ENCODE data around the gene FHL2.
"Not testable (repeated sequence)": the region's sequence is repeated elsewhere in the genome, so short reads cannot be mapped to it uniquely, and the experiment has no call there.

The FHL2 gene

DNA sequence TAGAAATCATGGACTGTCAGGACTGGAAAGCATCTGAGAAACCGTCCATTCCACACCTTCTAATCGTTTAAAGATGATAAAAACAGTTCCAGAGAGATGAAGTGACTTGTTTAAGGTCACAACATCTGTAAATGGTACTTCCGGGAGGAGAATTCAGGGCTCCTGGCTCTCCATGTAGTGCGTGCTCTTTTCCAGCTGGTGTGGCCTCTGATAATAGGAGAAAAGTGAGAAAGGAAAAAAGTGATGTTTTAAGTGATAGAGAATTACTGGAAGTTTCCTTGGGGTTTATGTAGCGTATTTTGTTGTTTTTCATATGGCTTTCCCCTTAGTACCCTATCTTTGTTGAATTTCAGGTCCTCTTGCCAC lies 60.8 kb downstream of the FHL2 start:
- DNase-seq (ENCODE audit: low spot score): no peak

DNA sequence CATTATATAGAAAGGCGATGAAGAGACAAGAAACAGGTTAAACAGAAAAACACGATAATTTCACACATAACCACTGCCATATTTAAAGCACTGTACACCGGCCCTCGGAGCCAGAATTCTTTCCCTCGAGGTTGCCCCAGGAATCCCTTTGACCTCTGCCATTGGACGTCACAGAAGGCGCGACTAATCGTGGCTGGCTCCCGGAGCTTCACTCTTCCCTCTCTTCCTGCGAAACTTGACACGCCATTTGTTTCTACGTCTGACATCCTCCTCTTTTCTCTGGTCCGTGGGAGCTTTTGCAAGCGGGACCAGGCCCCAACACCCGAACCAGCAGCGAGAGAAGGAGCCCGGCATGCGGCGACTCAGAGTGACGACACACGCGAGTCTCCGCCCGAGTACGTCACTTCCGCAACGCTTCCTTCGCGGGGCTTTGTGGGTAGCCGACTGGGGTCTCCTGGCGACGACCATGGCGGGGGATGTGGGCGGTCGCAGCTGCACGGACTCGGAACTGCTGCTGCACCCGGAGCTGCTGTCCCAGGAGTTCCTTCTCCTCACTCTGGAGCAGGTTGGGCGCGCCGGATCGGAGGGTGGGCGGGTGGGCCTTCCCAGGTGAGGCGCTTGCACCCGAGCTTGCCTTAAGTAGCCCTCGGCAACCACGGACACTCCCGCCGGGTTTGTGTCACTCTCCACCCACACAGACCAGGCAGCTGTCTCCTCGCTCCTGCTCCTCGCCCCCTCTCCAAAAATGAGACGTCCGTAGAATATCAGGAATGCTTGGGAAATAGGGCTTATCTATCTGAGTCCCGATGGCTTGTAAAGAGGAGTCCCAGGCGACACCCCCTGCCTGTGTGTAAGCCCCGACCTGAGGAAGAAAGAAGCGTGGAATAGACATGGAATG lies 61.5 kb downstream of the FHL2 start, which contains the start of gene C2orf49:
TSS of gene C2orf49 (plus strand) at position 419 of the 898 bp plus-strand sequence. CDS start at position 467, 48 bp downstream.
- peak; percentile 88 for DNase-seq (ENCODE audit: low spot score)

DNA sequence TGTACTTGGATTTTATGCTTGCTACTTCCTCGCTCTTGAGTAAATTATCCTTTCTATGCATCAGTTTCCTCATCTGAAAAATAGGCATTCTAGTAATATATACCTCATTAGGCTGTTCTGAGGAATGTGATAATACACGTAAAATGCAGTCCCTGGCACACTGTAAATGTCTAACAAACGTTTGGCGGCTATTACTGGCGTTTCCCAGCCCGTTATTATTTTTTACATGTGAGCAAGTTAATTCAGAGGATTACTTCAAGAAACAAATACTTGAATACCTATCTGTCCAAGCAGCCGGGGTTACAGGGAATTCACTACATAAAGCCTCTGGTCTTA lies 62.1 kb downstream of the FHL2 start:
- no peak for DNase-seq (ENCODE audit: low spot score)

DNA sequence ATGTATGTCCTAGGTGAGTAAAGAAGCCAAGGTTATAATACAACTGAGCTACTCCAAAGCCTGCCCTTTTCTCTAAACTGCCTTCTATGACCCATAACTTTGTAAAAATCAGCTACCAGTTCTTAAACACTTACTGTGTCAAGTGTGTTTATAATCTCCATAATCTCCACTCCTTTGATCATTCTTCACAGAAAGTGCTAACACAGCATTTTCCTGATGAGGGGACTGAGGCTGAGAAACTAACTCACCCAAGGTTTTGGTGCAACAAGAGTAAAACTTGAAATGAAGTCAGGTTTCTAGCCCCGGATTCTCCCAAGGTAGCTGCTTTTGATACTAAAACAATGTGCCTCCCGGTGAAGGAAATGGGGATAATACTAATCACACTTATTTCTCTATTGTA lies 63.4 kb downstream of the FHL2 start:
- DNase-seq (ENCODE audit: low spot score): no peak

DNA sequence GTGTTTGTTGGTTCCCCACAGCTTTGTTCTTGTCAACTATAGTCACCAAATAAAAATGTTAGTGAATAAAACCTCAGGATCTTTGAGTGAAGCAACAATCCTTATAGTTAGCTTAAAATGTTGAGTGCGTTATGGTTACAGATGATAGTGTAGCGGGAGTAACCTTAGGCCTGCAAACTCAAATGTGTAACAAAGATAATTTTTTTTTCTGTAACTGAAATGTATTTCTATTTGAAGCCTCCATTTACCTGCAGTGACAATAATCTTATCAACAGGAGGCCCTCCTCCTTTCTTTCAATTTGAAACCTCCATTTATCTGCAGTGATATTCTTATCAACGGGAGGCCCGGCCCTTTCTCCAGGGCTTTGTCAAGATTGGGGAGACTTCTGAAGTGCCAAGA lies 64.6 kb downstream of the FHL2 start:
- DNase-seq (ENCODE audit: low spot score): no peak

DNA sequence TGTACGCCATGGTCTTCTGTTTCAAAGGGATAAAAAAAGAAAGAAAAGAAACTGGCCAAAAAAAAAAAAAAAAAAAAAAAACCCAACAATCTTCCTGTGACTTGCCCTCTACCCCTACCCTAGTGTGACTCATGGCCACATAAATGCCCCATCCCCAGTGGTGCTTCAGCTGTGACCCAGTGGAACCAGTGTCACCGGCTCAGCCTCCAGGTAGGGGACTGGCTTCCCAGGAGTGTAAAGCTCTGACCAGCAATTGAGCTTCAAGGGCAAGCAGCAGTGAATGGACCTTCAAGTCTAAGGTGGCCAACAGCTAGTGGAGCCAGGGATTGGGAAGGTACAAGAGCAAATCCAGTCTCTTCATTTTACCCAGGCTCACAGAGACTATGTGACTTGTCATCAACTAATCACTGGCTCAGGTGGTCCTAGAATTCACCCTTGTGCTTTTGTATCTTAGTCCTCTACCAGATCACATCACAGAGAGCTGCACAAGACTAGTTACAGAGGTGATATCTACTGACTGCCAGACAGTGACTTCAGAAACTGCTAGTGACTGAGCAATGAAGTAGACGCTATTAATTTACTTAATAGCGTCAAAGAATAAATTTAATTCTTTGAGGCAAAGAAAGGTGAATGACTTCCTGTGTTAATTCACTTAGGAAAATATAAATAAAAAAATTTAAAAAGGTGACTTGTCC lies 68.0 kb downstream of the FHL2 start:
- DNase-seq (ENCODE audit: low spot score): no peak

DNA sequence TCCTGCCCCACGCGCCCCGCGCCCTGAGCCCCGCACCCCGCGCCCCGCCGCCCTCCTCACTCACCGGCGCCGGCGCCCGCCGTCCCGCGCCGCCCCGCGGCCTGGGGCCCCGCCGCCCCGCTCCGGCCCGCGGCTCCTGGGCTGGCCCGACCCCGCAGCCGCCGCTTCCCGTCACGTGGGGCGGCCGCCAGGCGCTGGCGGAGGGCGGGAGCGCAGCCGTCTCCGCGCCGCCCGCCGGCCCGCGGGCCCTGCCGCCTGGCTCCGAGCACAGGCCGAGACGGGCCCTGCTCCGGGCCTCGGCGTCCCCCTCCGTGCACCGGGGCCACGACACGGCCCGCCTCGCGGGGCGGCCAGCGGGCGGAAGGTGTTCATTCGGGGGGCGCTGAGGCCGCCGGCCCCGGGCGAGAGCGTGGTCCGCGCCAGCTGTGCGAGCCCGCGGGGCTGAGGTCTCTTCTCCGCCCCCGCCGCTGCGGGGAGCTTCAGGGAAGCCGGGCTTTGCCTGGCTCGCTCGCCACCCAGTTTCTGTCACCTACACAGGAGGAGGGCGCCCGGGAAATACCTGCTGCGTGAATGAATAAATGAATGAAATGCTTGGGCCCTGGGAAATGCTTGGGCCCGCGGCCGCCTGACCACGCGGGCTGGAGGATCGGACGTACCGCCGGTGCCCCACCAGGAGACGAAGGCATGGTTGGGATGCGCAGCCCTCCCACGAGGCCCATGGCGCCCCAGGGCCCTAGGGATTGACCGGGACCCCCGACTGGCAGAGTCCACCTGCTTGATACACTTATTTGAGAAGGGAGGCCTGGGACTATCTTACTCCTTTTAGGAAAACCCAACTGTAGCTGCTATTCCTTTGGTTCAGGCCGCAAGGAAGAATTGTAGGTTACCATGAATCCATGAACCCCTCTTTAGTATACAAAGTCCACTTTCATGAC lies 69.0 kb downstream of the FHL2 start, which contains the start of gene TGFBRAP1:
TSS of gene TGFBRAP1 (minus strand) at position 175 of the 935 bp plus-strand sequence. CDS start 21,434 bp downstream, outside the sequence.
- peak; percentile 56 for DNase-seq (ENCODE audit: low spot score)

DNA sequence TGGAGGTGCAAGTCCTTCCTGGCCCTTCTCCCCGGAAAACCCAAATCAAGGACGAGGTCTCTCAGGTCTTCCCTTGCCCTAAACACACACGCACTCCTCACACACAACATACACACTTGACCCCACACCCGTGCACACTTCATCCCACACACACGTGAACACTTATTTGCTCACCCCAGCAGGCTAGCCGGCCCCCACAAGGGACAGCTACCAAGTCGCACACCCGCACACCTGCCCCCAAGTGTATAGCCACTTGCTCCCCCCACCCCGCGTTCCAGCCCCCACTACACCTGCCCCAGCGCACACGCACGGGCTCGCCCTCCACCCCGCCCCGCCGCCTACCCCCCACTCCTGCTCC lies 69.7 kb downstream of the FHL2 start:
- peak; percentile 25 for DNase-seq (ENCODE audit: low spot score)

DNA sequence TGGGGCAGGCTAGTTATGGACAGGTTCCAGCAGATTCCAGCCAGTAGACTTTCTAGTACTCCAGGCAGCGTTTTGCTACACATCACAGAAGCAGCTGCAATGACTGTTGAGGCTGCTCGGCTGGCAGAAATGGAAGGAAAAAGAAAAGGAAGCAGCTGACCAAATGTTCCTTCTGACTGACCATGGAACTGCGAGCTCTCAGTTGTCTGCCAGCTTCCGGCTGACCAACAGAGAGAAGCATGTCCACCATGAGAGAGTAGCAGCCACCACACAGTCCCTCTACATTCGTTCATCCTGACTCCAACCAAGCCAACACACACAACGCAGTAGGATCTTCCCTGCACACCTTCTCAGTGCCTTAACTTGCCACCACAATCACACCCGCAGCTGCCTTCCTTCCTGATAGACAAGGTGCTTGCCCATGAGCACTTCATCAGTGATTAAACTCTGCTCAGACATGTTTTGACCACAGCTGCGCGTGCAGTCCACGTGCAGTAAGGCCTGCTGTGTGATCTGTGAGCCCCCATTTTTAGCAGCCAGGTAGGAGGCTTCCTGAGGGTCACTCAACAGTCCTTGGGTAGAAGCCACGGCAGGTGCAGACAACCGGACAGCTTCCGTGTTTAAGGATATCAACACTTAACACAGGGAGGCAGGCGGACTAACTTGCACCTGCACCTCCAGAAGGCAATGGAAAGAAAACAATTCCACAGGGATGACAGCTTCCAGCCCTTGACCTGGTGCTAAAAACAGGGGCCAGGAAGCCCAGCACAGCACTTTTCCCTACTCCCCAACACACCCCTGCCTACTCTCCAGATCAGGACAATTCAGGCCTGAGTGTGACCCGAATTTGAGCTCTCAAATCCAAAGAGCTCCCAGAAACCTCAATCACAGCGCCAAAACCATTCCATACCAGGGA lies 70.3 kb downstream of the FHL2 start:
- DNase-seq (ENCODE audit: low spot score): peak; percentile 61

DNA sequence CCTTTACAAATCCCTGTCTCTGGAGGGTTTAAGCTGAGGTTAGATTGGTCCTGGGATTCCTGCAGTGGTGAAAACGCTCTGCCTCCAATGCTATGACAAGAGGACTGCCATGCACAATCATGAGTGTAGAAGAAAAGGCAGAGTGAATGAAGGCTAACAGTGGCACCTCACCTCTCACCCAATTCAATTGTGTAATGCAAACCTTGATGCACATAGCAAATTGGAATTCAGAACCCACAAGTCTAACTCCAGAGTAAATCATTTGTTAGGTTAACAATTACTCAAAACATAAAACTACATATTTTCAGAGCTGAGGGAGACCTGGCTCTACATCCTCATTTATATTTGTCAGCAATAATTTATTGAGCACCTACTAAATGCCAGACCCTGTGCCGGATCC lies 71.2 kb downstream of the FHL2 start:
- DNase-seq (ENCODE audit: low spot score): no peak

DNA sequence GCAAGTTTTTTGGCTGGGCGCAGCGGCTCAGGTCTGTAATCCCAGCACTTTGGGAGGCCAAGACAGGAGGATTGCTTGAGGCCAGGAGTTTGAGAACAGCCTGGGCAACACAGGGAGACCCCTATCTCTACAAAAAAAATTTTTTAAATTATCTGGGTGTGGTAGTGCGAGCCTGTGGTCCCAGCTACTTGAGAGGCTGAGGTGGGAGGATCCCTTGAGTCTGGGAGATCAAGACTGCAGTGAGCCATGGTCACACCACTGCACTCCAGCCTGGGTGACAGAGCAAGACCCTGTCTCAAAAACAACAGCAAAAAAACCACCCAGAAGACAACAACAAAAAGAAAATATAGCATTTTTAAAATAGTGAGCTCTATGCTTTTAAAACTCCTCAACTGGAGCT lies 71.6 kb downstream of the FHL2 start:
- DNase-seq (ENCODE audit: low spot score): not testable (repeated sequence)

DNA sequence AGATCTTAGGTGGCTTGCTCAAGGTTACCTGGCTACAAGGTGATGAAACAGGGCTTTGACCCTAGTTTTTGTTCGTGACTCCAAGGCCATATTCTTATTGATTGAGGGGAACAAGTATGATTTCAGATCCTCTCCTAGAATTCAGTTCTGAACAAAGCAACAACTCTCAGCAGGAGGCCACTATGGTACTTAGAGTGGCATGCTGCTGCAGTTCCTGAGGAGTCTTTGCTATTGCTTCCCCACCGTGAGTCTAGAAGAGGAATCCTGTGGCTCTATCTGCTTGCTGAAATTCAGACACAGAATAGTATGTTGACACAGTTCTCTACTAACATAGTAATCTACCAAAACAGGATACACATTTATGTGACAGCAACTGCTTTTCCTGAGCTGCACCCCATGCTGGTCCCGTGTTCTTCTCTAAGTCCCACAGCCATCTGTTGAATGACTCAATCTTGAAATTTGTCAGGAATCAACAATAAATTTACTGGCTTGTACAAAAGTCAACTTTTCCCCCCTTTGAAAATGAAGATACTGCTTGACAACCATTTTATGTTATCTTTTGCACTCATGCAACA lies 73.4 kb downstream of the FHL2 start:
- DNase-seq (ENCODE audit: low spot score): peak; percentile 56

DNA sequence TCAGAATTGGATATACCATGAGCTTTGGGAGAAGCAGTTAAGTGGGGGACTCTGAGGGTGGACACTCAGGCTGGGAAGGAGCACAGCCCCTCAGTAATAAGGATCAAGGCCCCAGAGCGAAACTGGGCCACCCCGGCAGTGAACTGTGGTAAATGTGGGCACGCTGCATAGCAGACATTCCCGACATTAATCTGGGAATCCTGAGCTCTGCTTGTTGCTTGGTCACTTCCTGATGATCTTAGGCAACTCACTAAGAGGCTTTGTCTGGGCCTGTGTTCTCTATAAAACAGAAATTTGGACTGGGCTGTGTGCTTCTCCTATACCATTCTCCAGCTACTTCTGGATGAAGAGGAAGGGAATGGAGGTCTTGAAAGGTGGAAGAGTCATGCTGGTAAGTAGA lies 74.1 kb downstream of the FHL2 start:
- DNase-seq (ENCODE audit: low spot score): no peak

DNA sequence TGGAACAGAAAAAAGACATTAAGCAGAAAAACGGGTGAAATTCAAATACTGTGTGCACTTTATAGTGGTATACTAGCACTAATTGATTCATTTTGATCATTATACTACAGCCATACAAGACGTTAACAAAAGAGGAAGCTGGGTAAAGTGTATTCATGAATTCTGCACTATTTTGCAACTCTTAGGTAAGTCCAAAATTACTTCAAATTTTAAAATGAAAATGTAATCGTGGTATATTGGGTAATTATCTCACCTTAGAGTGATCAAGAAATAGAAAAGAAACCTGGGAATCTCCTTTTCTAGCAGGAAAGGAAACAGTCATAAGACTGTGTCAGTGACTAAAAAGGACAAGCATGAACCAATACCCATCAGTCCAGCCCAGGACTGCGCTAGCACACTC lies 74.8 kb downstream of the FHL2 start:
- no peak for DNase-seq (ENCODE audit: low spot score)

DNA sequence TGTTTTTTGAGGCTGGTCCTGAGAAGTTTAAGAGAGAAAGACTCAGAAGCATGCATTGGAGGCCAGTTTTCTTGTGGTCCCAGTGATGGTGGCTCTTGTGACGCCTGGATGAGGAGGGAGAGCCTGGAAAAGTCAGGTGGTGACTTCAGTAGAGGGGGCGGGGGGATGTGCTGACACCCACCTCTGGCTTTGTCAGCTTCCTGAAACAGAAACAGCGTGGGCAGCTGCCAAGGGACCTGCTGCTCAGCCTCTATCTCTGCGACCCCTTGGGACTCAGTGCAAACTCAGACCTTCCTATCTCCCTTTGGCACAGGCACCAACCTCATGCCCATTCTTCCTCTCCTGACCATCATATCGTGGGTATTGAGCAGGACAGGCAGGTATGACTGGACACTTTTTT lies 75.7 kb downstream of the FHL2 start:
- DNase-seq (ENCODE audit: low spot score): no peak

DNA sequence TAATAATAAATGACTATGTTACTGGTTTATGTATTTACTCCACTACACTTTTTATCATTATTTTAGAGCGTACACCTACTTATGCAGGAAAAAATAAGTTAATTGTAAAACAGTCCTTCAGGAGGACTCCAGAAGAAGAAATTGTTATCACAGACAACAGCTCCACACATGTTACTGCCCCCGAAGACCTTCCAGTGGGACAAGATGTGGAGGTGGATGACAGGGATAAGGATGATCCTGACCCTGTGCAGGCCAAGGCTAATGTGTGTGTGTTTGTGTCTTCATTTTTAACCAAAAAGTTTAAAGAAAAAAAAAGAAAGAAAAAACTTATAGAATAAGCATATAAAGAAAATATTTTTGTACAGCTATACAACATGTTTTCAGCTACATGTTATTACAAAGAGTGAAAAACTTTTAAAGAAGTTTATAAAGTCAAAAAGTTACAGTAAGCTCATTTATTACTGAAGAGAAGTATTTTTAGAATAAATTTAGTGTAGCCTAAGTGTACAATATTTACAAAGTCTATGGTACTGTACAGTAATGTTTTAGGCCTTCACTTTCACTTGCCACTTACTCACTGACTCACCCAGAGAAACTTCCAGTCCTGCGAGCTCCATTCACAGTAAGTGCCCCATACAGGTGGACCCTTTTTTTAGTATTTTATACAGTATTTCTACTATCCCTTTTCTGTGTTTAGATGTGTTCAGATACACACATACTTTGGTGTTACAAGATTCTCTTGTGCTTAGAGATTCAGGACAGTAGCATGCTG lies 76.8 kb downstream of the FHL2 start:
- no peak for DNase-seq (ENCODE audit: low spot score)

DNA sequence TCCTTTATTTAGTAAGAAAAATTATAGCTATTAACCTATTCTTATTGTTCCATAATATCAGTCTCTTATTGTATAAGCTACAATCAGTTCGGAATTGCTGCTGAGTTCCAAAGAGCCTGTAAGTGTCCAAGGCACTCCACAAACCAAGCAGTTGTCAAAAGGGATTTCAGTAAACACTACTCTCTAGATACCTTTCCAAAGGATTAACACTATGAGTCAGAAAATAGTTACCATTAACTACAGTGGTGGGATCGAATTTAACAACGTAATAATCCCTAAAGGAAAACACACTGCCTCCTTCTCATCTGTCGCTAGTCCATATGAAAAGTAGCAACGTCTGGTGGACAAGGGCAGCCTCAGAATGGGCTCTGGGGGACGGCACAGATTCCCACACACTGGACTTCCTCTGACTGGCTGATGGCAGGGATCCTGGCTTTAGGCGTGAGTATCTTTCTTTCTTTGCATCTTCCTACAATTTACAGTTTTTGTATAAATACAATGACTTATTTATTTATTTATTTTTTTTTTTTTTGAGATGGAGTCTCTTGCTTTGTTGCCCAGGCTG lies 78.1 kb downstream of the FHL2 start:
- no peak for DNase-seq (ENCODE audit: low spot score)

DNA sequence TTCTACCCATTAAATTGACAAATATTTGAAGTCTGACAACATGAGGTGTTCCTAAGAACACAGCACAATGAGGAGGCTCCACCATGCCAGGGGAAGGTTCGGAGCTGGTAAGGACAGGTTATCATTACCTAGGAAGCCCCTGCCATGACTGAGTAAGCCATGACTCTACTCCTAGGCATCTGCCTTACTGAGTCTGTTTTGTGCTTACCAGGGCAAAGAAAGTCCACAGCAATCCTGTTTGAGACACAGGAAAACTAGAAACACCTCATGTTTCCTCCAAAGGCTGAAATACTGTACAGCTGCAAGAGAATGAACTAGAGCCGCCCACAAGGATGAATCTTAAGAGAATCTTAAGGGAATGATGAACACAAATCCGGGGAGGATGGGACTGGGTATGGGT lies 80.9 kb downstream of the FHL2 start:
- no peak for DNase-seq (ENCODE audit: low spot score)

DNA sequence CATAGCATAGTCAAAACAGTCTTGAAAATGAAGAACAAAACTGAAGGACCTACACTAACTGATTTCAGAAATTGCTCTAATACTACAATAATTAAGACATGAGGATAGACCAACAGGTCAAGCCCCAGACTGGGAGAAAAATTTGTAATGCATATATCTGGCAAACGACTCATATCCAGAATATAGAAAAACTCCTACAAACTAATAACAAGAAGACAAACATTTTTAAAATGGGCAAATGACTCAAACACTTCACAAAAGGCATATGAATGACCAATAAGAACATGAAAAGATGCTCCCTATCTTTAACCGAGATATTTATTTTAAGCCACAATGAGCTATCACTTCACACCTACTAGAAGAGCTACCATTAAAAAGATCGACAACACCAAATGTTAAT lies 83.5 kb downstream of the FHL2 start:
- no peak for DNase-seq (ENCODE audit: low spot score)

DNA sequence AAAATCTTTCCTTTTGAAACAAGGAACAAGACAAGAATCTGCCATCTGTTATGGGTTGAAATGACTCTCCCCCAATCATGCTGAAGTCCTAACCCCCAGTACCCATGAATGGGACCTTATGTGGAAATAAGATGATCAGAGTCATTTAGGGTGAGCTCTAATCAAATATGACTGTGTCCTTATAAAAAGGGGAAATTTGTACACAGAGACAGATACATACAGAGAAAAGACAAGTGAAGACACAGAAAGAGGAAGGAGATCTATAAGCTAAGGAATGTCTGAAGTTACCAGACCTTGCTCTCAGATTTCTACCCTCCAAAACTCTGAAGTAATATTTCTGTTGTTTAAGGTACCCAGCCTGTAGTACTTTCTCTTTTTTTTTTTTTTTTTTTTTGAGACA lies 85.0 kb downstream of the FHL2 start:
- no peak for DNase-seq (ENCODE audit: low spot score)

Data from Ammon's horn (tissue), 1 donor.